ENCODE measurements around the gene SDCBP2. TPM values are rescaled to one million over a fixed set of nuclear protein-coding genes. Genes with fewer than 3 reads are reported as not detected.

SDCBP2 gene
- total and polyA plus RNA-seq, 2 donors from 2014 or later = 10.3 to 18.3 TPM

- no peaks in the 10 kb centered on the region for H3K36me3 ChIP-seq (ENCODE audit: control insufficient read depth in 2 of 3, insufficient read depth in 3 of 3, low read length in 3 of 3)
- H3K4me3 ChIP-seq (ENCODE audit: low read length in 3 of 3) = peak overlapping the region; percentile 72 to 89 (median 85)
- peak overlapping the region; percentile 99 for H3K27ac ChIP-seq (ENCODE audit: low read depth in 2 of 2, low read length in 2 of 2)
- intact Hi-C loops (cut with DNase I) = no loop called here
- DNase-seq = peak in 2 of 5 donors; percentile 1 to 9
- peak overlapping the region; percentile 61 to 84 (median 83) for H3K9ac ChIP-seq (ENCODE audit: low read length in 3 of 3)
- H3K9me3 ChIP-seq (ENCODE audit: control insufficient read depth in 2 of 3, insufficient read depth in 1 of 3, low read length in 3 of 3) = no peaks in the 10 kb centered on the region
- FAIRE-seq = no peak
- no peaks in the 10 kb centered on the region for H3K27me3 ChIP-seq (ENCODE audit: control insufficient read depth, insufficient read depth, low read length)
- H3K4me1 ChIP-seq (ENCODE audit: control insufficient read depth in 2 of 3, insufficient read depth in 2 of 3, low read depth in 1 of 3, low read length in 3 of 3) = peaks cover 5 to 54% (median 52%) of the 10 kb centered on the region in 3 donors
- TF ChIP-seq CTCF (IDR thresholded peaks at IDR 0.05; ENCODE audit: borderline replicate concordance, extremely low read depth, insufficient read depth) = no peak
These were observed 2.7 kb downstream of the SDCBP2 start for GRCh38 chr20:1326031-1326930.

- Histone ChIP-seq H3K9ac (ENCODE audit: low read length in 3 of 3) (peak overlapping the region; percentile 83 to 87 (median 84)), H3K27me3 (ENCODE audit: control insufficient read depth, insufficient read depth, low read length) (no peaks in the 10 kb centered on the region), H3K27ac (ENCODE audit: low read depth in 2 of 2, low read length in 2 of 2) (peak overlapping the region; percentile 99), H3K4me3 (ENCODE audit: low read length in 3 of 3) (peak overlapping the region; percentile 72 to 89 (median 85)), H3K4me1 (ENCODE audit: control insufficient read depth in 2 of 3, insufficient read depth in 2 of 3, low read depth in 1 of 3, low read length in 3 of 3) (peaks cover 5 to 52% (median 47%) of the 10 kb centered on the region in 3 donors), H3K9me3 (ENCODE audit: control insufficient read depth in 2 of 3, insufficient read depth in 1 of 3, low read length in 3 of 3) (no peaks in the 10 kb centered on the region), H3K36me3 (ENCODE audit: control insufficient read depth in 2 of 3, insufficient read depth in 3 of 3, low read length in 3 of 3) (no peaks in the 10 kb centered on the region)
- intact Hi-C loops (cut with DNase I) = no loop called here
- peak; percentile 64 for FAIRE-seq
- no peak for TF ChIP-seq CTCF (IDR thresholded peaks at IDR 0.05; ENCODE audit: borderline replicate concordance, extremely low read depth, insufficient read depth)
- DNase-seq = peak; percentile 97 to 99 (median 99)
These were observed 3.5 kb downstream of the SDCBP2 start for GRCh38 chr20:1325173-1326030.

- Histone ChIP-seq H3K36me3 (ENCODE audit: control insufficient read depth in 2 of 3, insufficient read depth in 3 of 3, low read length in 3 of 3) (no peaks in the 10 kb centered on the region), H3K9me3 (ENCODE audit: control insufficient read depth in 2 of 3, insufficient read depth in 1 of 3, low read length in 3 of 3) (no peaks in the 10 kb centered on the region), H3K9ac (ENCODE audit: low read length in 3 of 3) (peak overlapping the region; percentile 20 to 84 (median 83)), H3K4me3 (ENCODE audit: low read length in 3 of 3) (peak overlapping the region; percentile 72 to 85 (median 75)), H3K4me1 (ENCODE audit: control insufficient read depth in 2 of 3, insufficient read depth in 2 of 3, low read depth in 1 of 3, low read length in 3 of 3) (peaks cover 5 to 48% (median 43%) of the 10 kb centered on the region in 3 donors), H3K27ac (ENCODE audit: low read depth in 2 of 2, low read length in 2 of 2) (peak overlapping the region; percentile 99), H3K27me3 (ENCODE audit: control insufficient read depth, insufficient read depth, low read length) (no peaks in the 10 kb centered on the region)
- DNase-seq (peak in 2 of 5 donors; percentile 34), FAIRE-seq (no peak)
- no peak for TF ChIP-seq CTCF (IDR thresholded peaks at IDR 0.05; ENCODE audit: borderline replicate concordance, extremely low read depth, insufficient read depth)
- intact Hi-C loops (cut with DNase I) = no loop called here
These were observed 4.3 kb downstream of the SDCBP2 start for GRCh38 chr20:1324598-1325172.

All from kidney (tissue), 14 donors.